GM12864 (cell line): ENCODE results near the gene MVB12B.

Experiments
- DNase-seq: peaks from one replicate; pipeline ENCODE4 v3.0.0-alpha.2; 2011; ENCODE audit warnings: low read depth
- H3K4me3 ChIP-seq: 2 replicates; pipeline ENCODE4 v1.5.1; 2011; ENCODE audit warnings: mild to moderate bottlenecking, low read depth, low read length, control low read depth
- TF ChIP-seq, protein P1 (sequence below): IDR thresholded peaks from 2 replicates; pipeline ENCODE4 v1.5.1; 2011; ENCODE audit warnings: low read depth, mild to moderate bottlenecking, moderate library complexity, low read length, control low read depth, inconsistent platforms; ENCODE audit errors: missing control alignments

The MVB12B gene

DNA sequence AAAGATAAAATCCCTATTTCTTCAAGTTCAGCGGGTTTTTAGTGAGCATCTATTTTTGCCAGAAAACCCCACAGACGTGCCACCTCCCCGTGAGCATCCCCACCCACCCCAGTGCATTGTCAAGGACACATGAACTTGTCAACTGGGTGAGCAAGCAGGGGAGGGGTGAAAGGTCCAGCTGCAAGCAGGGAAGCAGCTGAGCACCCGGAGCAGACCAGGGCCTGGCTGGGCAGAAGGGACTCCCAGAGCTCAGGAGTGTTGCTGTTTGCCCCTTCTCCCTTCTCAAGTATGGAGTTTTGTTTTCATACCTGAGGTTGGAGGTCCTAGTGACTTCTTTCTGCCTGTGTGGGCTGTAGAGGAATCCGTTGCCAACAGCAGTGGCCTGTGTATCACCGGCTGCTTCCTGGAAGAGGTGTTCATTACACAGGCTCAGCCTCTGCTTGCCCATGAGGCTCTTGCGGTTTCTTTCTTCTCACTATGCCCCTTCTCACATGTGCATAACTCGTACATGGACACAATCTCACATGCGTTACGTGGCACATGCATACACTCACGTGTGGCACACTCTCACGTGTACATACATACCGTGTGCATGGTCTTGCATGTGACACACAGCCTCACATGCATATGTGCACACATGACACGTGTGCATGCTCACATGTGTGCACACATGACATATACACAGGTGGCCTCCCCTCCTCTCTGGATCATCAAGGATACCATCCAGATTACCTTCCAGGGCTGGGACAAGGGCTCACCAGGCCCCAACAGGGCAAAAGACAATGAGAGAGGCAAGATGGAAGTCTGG is 126.7 kb downstream of the MVB12B start:
- H3K4me3 ChIP-seq, result no peak overlapping the region
- no peak for DNase-seq
- TF ChIP-seq, protein P1, sequence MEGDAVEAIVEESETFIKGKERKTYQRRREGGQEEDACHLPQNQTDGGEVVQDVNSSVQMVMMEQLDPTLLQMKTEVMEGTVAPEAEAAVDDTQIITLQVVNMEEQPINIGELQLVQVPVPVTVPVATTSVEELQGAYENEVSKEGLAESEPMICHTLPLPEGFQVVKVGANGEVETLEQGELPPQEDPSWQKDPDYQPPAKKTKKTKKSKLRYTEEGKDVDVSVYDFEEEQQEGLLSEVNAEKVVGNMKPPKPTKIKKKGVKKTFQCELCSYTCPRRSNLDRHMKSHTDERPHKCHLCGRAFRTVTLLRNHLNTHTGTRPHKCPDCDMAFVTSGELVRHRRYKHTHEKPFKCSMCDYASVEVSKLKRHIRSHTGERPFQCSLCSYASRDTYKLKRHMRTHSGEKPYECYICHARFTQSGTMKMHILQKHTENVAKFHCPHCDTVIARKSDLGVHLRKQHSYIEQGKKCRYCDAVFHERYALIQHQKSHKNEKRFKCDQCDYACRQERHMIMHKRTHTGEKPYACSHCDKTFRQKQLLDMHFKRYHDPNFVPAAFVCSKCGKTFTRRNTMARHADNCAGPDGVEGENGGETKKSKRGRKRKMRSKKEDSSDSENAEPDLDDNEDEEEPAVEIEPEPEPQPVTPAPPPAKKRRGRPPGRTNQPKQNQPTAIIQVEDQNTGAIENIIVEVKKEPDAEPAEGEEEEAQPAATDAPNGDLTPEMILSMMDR, result no peak

DNA sequence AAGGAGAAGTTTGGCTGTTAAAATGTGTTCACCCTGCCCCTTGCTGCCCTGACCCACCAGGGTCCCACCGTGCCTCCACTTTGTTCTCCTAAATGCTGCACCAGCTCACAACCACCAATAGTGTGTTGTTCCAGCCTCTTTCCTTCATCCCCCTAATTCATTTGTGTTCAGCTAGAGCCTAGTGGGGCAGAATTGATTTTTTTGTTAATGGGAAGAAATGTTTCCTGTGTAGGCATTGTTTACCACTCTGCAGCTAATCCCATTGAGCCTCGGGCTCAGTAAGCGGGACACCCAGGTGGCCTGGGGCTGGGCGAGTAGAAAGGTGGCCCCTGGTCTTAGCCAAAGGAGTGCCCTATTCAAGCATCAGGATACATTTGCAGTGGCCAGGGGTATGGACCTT is 127.6 kb downstream of the MVB12B start:
- no peak overlapping the region for H3K4me3 ChIP-seq
- TF ChIP-seq, protein P1, result no peak
- DNase-seq, result no peak

GRCh38 chr9:126454795-126455194 is 128.2 kb downstream of the MVB12B start:
- TF ChIP-seq, protein P1, result no peak
- H3K4me3 ChIP-seq, result no peak overlapping the region
- no peak for DNase-seq

- no peak overlapping the region for H3K4me3 ChIP-seq
- no peak for DNase-seq
- TF ChIP-seq, protein P1, result no peak
Observed at GRCh38 chr9:126456441-126457174, 130.0 kb downstream of the MVB12B start.

- H3K4me3 ChIP-seq, result no peak overlapping the region
- TF ChIP-seq, protein P1, result no peak
- no peak for DNase-seq
Observed at GRCh38 chr9:126457175-126457547, 130.5 kb downstream of the MVB12B start.

- no peak overlapping the region for H3K4me3 ChIP-seq
- DNase-seq, result no peak
- TF ChIP-seq, protein P1, result no peak
Observed at GRCh38 chr9:126457890-126458289, 131.3 kb downstream of the MVB12B start.
